Measurements from ENCODE around the gene DNASE1L2. TPM values are rescaled to one million over a fixed set of nuclear protein-coding genes. Genes with fewer than 3 reads are reported as not detected.

Gene DNASE1L2
- total and polyA plus RNA-seq, 2 donors (not counting 1 experiment from before 2014, with no cell fraction given): 0.34 to 0.99 TPM

DNA sequence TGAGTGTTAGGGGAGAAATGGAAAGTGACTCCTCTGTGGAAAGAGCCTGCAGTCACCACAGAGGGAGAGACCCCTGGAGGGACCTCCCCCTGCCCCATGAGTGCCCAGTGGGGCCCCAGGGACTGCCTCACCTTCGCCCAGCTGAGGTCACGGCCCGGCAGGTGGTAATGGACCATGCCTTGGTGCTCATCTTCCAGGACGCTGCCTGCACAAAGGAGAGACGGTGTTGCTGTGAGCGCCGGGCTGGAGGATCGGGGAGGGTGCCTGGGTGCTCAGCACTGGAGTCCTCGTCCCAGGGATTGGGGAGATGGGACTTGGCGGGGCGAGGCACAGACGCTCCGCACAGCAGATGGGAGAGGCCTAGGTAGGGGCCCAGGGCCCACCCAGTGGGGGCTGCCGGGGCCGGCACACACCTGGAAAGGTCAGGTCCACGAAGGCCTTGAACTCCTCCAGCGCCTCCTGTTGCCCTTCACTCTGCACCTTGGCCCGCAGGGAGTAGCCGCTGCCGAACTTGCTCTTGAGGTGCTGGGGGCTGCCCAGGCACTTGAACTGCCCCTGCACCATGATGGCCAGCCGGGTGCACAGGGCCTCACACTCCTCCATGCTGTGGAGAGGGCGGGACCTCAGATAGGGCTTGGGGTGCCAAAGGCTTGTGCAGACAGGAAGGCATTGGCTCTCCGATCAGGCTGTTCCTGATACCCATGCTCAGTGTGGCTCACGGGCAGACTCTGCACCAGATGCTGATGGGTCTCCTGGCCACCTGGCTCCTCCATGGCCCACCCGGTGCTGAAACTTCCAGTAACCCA lies 41.4 kb downstream of the DNASE1L2 start:
- Histone ChIP-seq H3K79me2 (ENCODE audit: control insufficient read depth, insufficient read depth, low read length) (no peaks in the 10 kb centered on the region), H3K9ac (ENCODE audit: insufficient read depth, low read length) (no peak overlapping the region), H3K36me3 (ENCODE audit: control insufficient read depth, insufficient read depth, low read length) (no peaks in the 10 kb centered on the region), H4K20me1 (ENCODE audit: control insufficient read depth, extremely low read depth, insufficient read depth, low read length) (no peaks in the 10 kb centered on the region), H3K27me3 (ENCODE audit: control insufficient read depth, insufficient read depth, low read length) (no peaks in the 10 kb centered on the region), H3K4me1 (ENCODE audit: control insufficient read depth, extremely low read depth, insufficient read depth, low read length) (no peaks in the 10 kb centered on the region), H3K9me3 (ENCODE audit: control insufficient read depth, insufficient read depth, low read depth, low read length) (no peaks in the 10 kb centered on the region), H3K4me3 (replicated peaks in 1 of 4; ENCODE audit: control extremely low read depth in 1 of 4, insufficient read depth in 1 of 4, low read depth in 3 of 4, low read length in 4 of 4) (no peak overlapping the region), H3K4me2 (ENCODE audit: extremely low read depth, insufficient read depth, low read length) (no peak overlapping the region), H3K27ac (ENCODE audit: insufficient read depth, low read length) (no peak overlapping the region), H2AFZ (ENCODE audit: low read length) (no peak overlapping the region)
- TF ChIP-seq, protein P1, sequence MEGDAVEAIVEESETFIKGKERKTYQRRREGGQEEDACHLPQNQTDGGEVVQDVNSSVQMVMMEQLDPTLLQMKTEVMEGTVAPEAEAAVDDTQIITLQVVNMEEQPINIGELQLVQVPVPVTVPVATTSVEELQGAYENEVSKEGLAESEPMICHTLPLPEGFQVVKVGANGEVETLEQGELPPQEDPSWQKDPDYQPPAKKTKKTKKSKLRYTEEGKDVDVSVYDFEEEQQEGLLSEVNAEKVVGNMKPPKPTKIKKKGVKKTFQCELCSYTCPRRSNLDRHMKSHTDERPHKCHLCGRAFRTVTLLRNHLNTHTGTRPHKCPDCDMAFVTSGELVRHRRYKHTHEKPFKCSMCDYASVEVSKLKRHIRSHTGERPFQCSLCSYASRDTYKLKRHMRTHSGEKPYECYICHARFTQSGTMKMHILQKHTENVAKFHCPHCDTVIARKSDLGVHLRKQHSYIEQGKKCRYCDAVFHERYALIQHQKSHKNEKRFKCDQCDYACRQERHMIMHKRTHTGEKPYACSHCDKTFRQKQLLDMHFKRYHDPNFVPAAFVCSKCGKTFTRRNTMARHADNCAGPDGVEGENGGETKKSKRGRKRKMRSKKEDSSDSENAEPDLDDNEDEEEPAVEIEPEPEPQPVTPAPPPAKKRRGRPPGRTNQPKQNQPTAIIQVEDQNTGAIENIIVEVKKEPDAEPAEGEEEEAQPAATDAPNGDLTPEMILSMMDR (conservative IDR thresholded peaks at IDR 0.05 in 1 of 2, IDR thresholded peaks at IDR 0.05 in 1 of 2; ENCODE audit: low read depth in 1 of 2, low read length in 2 of 2): no peak
- TF ChIP-seq EZH2 (IDR thresholded peaks at IDR 0.05; ENCODE audit: low read length, missing control alignments): no peak
- DNase-seq (ENCODE audit: low read depth in 2 of 2): no peak

DNA sequence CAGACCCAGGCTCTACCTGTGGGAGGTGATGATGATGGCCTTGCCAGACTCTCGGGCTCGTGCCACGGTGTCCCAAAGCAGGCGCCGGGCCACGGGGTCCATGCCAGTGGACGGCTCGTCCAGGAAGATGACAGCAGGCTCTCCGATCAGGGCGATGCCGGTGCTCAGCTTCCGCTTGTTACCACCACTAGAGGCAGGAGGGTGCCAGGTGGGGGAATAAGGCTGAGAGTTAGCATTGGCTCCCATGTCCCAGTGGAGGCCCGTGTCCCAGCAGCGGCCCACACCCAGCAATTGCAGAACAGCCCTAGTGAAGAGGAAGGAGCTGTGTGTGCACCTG lies 42.0 kb downstream of the DNASE1L2 start:
- Histone ChIP-seq H2AFZ (ENCODE audit: low read length) (no peak overlapping the region), H3K79me2 (ENCODE audit: control insufficient read depth, insufficient read depth, low read length) (no peaks in the 10 kb centered on the region), H4K20me1 (ENCODE audit: control insufficient read depth, extremely low read depth, insufficient read depth, low read length) (no peaks in the 10 kb centered on the region), H3K27ac (ENCODE audit: insufficient read depth, low read length) (no peak overlapping the region), H3K4me1 (ENCODE audit: control insufficient read depth, extremely low read depth, insufficient read depth, low read length) (no peaks in the 10 kb centered on the region), H3K4me2 (ENCODE audit: extremely low read depth, insufficient read depth, low read length) (no peak overlapping the region), H3K4me3 (replicated peaks in 1 of 4; ENCODE audit: control extremely low read depth in 1 of 4, insufficient read depth in 1 of 4, low read depth in 3 of 4, low read length in 4 of 4) (no peak overlapping the region), H3K36me3 (ENCODE audit: control insufficient read depth, insufficient read depth, low read length) (no peaks in the 10 kb centered on the region), H3K27me3 (ENCODE audit: control insufficient read depth, insufficient read depth, low read length) (no peaks in the 10 kb centered on the region), H3K9ac (ENCODE audit: insufficient read depth, low read length) (no peak overlapping the region), H3K9me3 (ENCODE audit: control insufficient read depth, insufficient read depth, low read depth, low read length) (no peaks in the 10 kb centered on the region)
- no peak for DNase-seq (ENCODE audit: low read depth in 2 of 2)
- TF ChIP-seq EZH2 (IDR thresholded peaks at IDR 0.05; ENCODE audit: low read length, missing control alignments): no peak
- TF ChIP-seq, protein P1 (conservative IDR thresholded peaks at IDR 0.05 in 1 of 2, IDR thresholded peaks at IDR 0.05 in 1 of 2; ENCODE audit: low read depth in 1 of 2, low read length in 2 of 2): peak in 1 of 2 donors; percentile 7

GRCh38 chr16:2278956-2279800 lies 42.9 kb downstream of the DNASE1L2 start:
- TF ChIP-seq, protein P1 (conservative IDR thresholded peaks at IDR 0.05 in 1 of 2, IDR thresholded peaks at IDR 0.05 in 1 of 2; ENCODE audit: low read depth in 1 of 2, low read length in 2 of 2): no peak
- no peak for TF ChIP-seq EZH2 (IDR thresholded peaks at IDR 0.05; ENCODE audit: low read length, missing control alignments)
- Histone ChIP-seq H3K27ac (ENCODE audit: insufficient read depth, low read length) (no peak overlapping the region), H3K4me3 (replicated peaks in 1 of 4; ENCODE audit: control extremely low read depth in 1 of 4, insufficient read depth in 1 of 4, low read depth in 3 of 4, low read length in 4 of 4) (no peak overlapping the region), H3K79me2 (ENCODE audit: control insufficient read depth, insufficient read depth, low read length) (no peaks in the 10 kb centered on the region), H3K9ac (ENCODE audit: insufficient read depth, low read length) (no peak overlapping the region), H3K4me2 (ENCODE audit: extremely low read depth, insufficient read depth, low read length) (no peak overlapping the region), H3K4me1 (ENCODE audit: control insufficient read depth, extremely low read depth, insufficient read depth, low read length) (no peaks in the 10 kb centered on the region), H2AFZ (ENCODE audit: low read length) (no peak overlapping the region), H3K9me3 (ENCODE audit: control insufficient read depth, insufficient read depth, low read depth, low read length) (no peaks in the 10 kb centered on the region), H4K20me1 (ENCODE audit: control insufficient read depth, extremely low read depth, insufficient read depth, low read length) (no peaks in the 10 kb centered on the region), H3K36me3 (ENCODE audit: control insufficient read depth, insufficient read depth, low read length) (no peaks in the 10 kb centered on the region), H3K27me3 (ENCODE audit: control insufficient read depth, insufficient read depth, low read length) (no peaks in the 10 kb centered on the region)
- no peak for DNase-seq (ENCODE audit: low read depth in 2 of 2)

Data from fibroblast of lung (primary cell).